C4-2B (cell line): ENCODE data around the gene LONRF3.

Experiments used
- CTCF ChIP-seq: fragments of 450-650 bp; conservative IDR thresholded peaks from 2 replicates; pipeline ENCODE4 v1.5.1; 2017; ENCODE audit warnings: mild to moderate bottlenecking
- ZFX ChIP-seq: fragments of 450-650 bp; IDR thresholded peaks from 2 replicates; pipeline ENCODE4 v1.6.1; 2017

DNA sequence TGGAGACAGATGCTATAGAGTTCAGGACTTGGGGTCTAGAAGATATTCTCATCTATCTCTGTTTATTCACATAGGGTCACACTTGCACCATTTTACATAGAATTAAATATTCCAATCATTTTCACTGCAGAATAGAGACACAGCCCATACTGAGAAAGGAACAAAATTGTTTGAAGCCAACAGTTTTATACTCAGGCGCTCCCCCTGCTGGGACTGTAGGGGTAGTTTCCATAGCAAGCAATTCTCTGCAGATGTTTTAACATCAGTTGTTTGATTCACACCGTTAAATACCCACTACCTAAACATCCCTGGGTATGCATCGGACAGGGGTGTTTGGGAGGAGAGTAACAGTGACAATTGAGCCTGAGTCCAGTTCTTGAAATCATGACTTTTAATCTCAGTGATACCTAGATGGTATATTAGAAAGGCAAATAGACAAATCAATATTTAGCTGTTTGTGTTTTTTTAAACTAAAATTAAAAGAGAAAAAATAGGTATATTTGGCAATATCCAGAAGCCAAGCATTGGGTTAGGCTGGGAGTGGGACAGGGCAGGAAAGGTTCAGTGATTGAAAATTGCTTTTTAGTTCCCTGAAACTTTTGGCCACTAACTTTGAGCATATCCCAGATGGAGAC, 33.8 kb downstream of the LONRF3 start:
- TF ChIP-seq CTCF (peak; percentile 74), ZFX (no peak)
